Measurements from ENCODE around the gene AKNAD1. TPM values are rescaled to one million over a fixed set of nuclear protein-coding genes. Genes with fewer than 3 reads are reported as not detected.

Gene AKNAD1
- total and polyA plus RNA-seq, 8 donors, result 0.28 to 2.0 (median 0.37) TPM; not detected in 5

DNA sequence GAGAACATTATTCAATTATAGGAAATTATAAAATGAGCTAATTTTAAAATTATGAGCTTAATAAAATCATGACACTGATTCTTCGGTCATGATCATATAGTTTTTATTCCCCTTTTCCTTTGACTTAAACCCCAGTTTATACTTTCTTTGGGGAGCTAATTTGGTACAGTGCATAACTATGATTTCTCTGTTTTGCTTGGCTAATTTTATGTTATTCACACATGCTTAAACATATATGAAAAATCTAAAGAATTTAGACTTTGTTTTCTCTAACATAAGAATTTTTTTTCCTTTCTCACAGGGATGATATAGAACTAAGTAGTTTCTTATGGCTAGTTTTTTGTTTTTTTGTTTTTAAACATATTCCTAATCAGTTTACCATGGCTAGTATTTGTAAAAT lies 57.9 kb downstream of the AKNAD1 start:
- intact Hi-C loops (cut with DNase I; ENCODE audit: low total_unique reads), result no loop called here
- DNase-seq, result no peak
- no peak for TF ChIP-seq POLR2A (IDR thresholded peaks at IDR 0.05)
- no peak for TF ChIP-seq CTCF (IDR thresholded peaks at IDR 0.05)
- TF ChIP-seq EP300 (IDR thresholded peaks at IDR 0.05), result no peak
- TF ChIP-seq POLR2AphosphoS5 (IDR thresholded peaks at IDR 0.05), result no peak
- WGBS, 5 donors, result 89 to 95% (median 93%) methylated on average over 1 of the region's 1 CpG
- H3K9me3 ChIP-seq, result no peaks in the 10 kb centered on the region
- H3K4me1 ChIP-seq, result no peaks in the 10 kb centered on the region
- peaks cover 38 to 100% (median 97%) of the 10 kb centered on the region in 4 donors for H3K36me3 ChIP-seq
- no peaks in the 10 kb centered on the region for H3K27me3 ChIP-seq
- no peak overlapping the region for H3K27ac ChIP-seq
- no peak overlapping the region for H3K4me3 ChIP-seq

GRCh38 chr1:108792420-108792819 lies 64.5 kb downstream of the AKNAD1 start:
- TF ChIP-seq CTCF (IDR thresholded peaks at IDR 0.05), result no peak
- no peak for TF ChIP-seq POLR2AphosphoS5 (IDR thresholded peaks at IDR 0.05)
- no peak for TF ChIP-seq POLR2A (IDR thresholded peaks at IDR 0.05)
- no peak for TF ChIP-seq EP300 (IDR thresholded peaks at IDR 0.05)
- 95 to 98% (median 98%) methylated on average over 2 of the region's 2 CpGs for WGBS, 5 donors
- peaks cover 28 to 91% (median 78%) of the 10 kb centered on the region in 4 donors for H3K36me3 ChIP-seq

DNA sequence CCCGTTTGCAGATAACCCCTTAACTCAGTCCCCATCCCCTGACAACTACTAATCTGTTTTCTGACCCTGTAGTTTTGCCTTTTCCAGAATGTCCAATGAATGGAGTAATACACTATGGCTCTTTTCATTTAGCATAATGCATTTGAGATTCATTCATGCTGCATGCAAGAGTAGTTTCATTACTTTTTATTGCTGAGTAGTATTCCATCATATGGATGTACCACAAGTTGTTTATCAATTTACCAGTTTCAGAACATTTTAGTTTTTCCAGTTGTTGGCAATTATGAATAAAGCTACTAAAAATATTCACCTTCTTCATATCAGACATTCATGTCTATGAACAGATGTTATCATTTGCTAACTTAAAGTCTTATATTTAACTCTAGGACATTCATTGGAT lies 65.1 kb downstream of the AKNAD1 start:
- intact Hi-C loops (cut with DNase I; ENCODE audit: low total_unique reads), result no loop called here
- no peaks in the 10 kb centered on the region for H3K27me3 ChIP-seq
- H3K27ac ChIP-seq, result no peak overlapping the region

More at GRCh38 chr1:108792420-108792819, 64.5 kb downstream of the AKNAD1 start:
- Histone ChIP-seq H3K9me3 (peaks cover 0 to 13% (median 1%) of the 10 kb centered on the region in 4 donors), H3K27me3 (no peaks in the 10 kb centered on the region), H3K4me3 (no peak overlapping the region), H3K4me1 (no peaks in the 10 kb centered on the region), H3K27ac (no peak overlapping the region)
- DNase-seq, result no peak
- intact Hi-C loops (cut with DNase I; ENCODE audit: low total_unique reads), result no loop called here

GRCh38 chr1:108785880-108786279 lies 71.0 kb downstream of the AKNAD1 start:
- intact Hi-C loops (cut with DNase I; ENCODE audit: low total_unique reads), result no loop called here
- TF ChIP-seq CTCF (IDR thresholded peaks at IDR 0.05), result no peak
- TF ChIP-seq POLR2A (IDR thresholded peaks at IDR 0.05), result no peak
- no peak for TF ChIP-seq POLR2AphosphoS5 (IDR thresholded peaks at IDR 0.05)
- no peak for TF ChIP-seq EP300 (IDR thresholded peaks at IDR 0.05)
- Histone ChIP-seq H3K27ac (no peak overlapping the region), H3K9me3 (peaks cover 10 to 21% (median 14%) of the 10 kb centered on the region in 4 donors), H3K4me1 (no peaks in the 10 kb centered on the region), H3K4me3 (no peak overlapping the region), H3K36me3 (peaks cover 29 to 89% (median 85%) of the 10 kb centered on the region in 4 donors), H3K27me3 (no peaks in the 10 kb centered on the region)
- 96 to 100% (median 98%) methylated on average over 2 of the region's 2 CpGs for WGBS, 5 donors
- no peak for DNase-seq

More for the DNA sequence above, 65.1 kb downstream of the AKNAD1 start:
- 95 to 100% (median 100%) methylated on average over 1 of the region's 1 CpG for WGBS, 5 donors
- Histone ChIP-seq H3K4me1 (no peaks in the 10 kb centered on the region), H3K9me3 (peaks cover 0 to 13% (median 1%) of the 10 kb centered on the region in 4 donors), H3K4me3 (no peak overlapping the region), H3K36me3 (peaks cover 22 to 91% (median 78%) of the 10 kb centered on the region in 4 donors)
- DNase-seq, result no peak
- no peak for TF ChIP-seq POLR2A (IDR thresholded peaks at IDR 0.05)
- TF ChIP-seq CTCF (IDR thresholded peaks at IDR 0.05), result no peak
- TF ChIP-seq POLR2AphosphoS5 (IDR thresholded peaks at IDR 0.05), result no peak
- TF ChIP-seq EP300 (IDR thresholded peaks at IDR 0.05), result no peak

All from stomach (tissue), 9 donors.